OCI-LY7 (cell line): ENCODE results near the gene VPS37D. TPM values are rescaled to one million over a fixed set of nuclear protein-coding genes. Genes with fewer than 3 reads are reported as not detected.

Experiments used
- BruUV-seq: library from RNA; stranded (reverse); fragments of 400-500 nt; replicated peaks from 2 replicates; lab custom pipeline; 2021; lab: Mats Ljungman, UMichigan
- CTCF ChIA-PET: fragments of 300-600 bp; sonication (Branson Sonifier 250); formaldehyde crosslinking; loops from one replicate; lab custom pipeline; 2022; ENCODE audit warnings: antibody characterized with exemption; ENCODE audit not compliant: unreplicated experiment; lab: Charles Lee
- POLR2A ChIA-PET: fragments of 300-600 bp; sonication (Branson Sonifier 250); formaldehyde crosslinking; loops from one replicate; lab custom pipeline; 2022; ENCODE audit warnings: antibody characterized with exemption; lab: Charles Lee
- DNase-seq: peaks from one replicate; pipeline ENCODE4 v3.0.0-alpha.2; 2015; ENCODE audit warnings: low spot score
- H2AFZ ChIP-seq: fragments of 200-600 bp; sonication (generic), shearing (Covaris generic); 2 replicates; pipeline ENCODE4 v1.6.1; 2014; ENCODE audit warnings: mild to moderate bottlenecking, antibody characterized with exemption, low read length, moderate library complexity
- H3K27ac ChIP-seq: fragments of 200-600 bp; sonication (generic); 2 replicates; pipeline ENCODE4 v1.5.1; 2014; ENCODE audit warnings: mixed run types, low read depth, mild to moderate bottlenecking, moderate library complexity, low read length, inconsistent platforms; ENCODE audit not compliant: poor library complexity, severe bottlenecking
- H3K36me3 ChIP-seq: fragments of 200-600 bp; sonication (generic); 2 replicates; pipeline ENCODE4 v1.6.1; 2014; ENCODE audit warnings: mild to moderate bottlenecking, antibody characterized with exemption, low read length, moderate library complexity, mixed read lengths; ENCODE audit not compliant: insufficient read depth
- H3K4me1 ChIP-seq: fragments of 200-600 bp; sonication (generic); 2 replicates; pipeline ENCODE4 v1.5.1; 2014; ENCODE audit warnings: mild to moderate bottlenecking, low read length; ENCODE audit not compliant: insufficient read depth, poor library complexity, severe bottlenecking
- H3K4me2 ChIP-seq: fragments of 200-600 bp; sonication (generic); 2 replicates; pipeline ENCODE4 v1.6.1; 2014; ENCODE audit warnings: mild to moderate bottlenecking, low read length
- H3K4me3 ChIP-seq: fragments of 200-600 bp; sonication (generic); 2 replicates; pipeline ENCODE4 v1.5.1; 2014; ENCODE audit warnings: mild to moderate bottlenecking, low read depth, low read length; ENCODE audit not compliant: poor library complexity, severe bottlenecking
- H3K79me2 ChIP-seq: fragments of 200-600 bp; sonication (generic); 2 replicates; pipeline ENCODE4 v1.6.1; 2016; ENCODE audit warnings: low read depth, mild to moderate bottlenecking, low read length, moderate library complexity, mixed read lengths; ENCODE audit not compliant: insufficient read depth
- H3K9me2 ChIP-seq: fragments of 200-600 bp; sonication (generic); 2 replicates; pipeline ENCODE4 v1.6.1; 2016; ENCODE audit warnings: mild to moderate bottlenecking, low read length, mixed read lengths; ENCODE audit not compliant: insufficient read depth
- H3K9me3 ChIP-seq: fragments of 200-600 bp; sonication (generic); 2 replicates; pipeline ENCODE4 v1.6.1; 2014; ENCODE audit warnings: mild to moderate bottlenecking, mixed run types, low read length, mixed read lengths
- H4K20me1 ChIP-seq: fragments of 200-600 bp; sonication (generic); 2 replicates; pipeline ENCODE4 v1.6.1; 2014; ENCODE audit warnings: mild to moderate bottlenecking, antibody characterized with exemption, low read length, moderate library complexity, mixed read lengths; ENCODE audit not compliant: insufficient read depth
- CTCF ChIP-seq: fragments of 200-600 bp; sonication (generic); conservative IDR thresholded peaks from 2 replicates; pipeline ENCODE4 v1.5.1; 2014; ENCODE audit warnings: mild to moderate bottlenecking, antibody characterized with exemption, low read length, moderate library complexity, mixed read lengths
- EZH2phosphoT487 ChIP-seq: fragments of 200-600 bp; sonication (generic); IDR thresholded peaks from 2 replicates; pipeline ENCODE4 v1.6.1; 2018; ENCODE audit warnings: low read depth, borderline replicate concordance, mild to moderate bottlenecking, mixed run types, antibody characterized with exemption, low read length, moderate library complexity, mixed read lengths
- intact Hi-C: fragments of 100-400 bp; cut with micrococcal nuclease; formaldehyde crosslinking; loops from one replicate; pipeline ENCODE4 v1.10.0; 2022; ENCODE audit not compliant: unreplicated experiment
- total RNA-seq, 2 experiments: library from RNA; depleted of rRNA in 1 of 2; stranded (reverse); fragments of >200 nt in 1 of 2; shearing (Covaris generic) in 1 of 2; gene quantifications; 2 replicates each; pipeline ENCODE4 v1.2.3, GENCODE V29; 2014 to 2022

Gene VPS37D
- total RNA-seq, 2 experiments from 2014 or later: 5.3 TPM

GRCh38 chr7:73683788-73684693, 16.4 kb downstream of the VPS37D start:
- Histone ChIP-seq H4K20me1 (0 out of 2 replicates have a peak, but pooled peaks cover 8% of the 10 kb centered on the region), H3K27ac (peak overlapping the region; percentile 39), H3K9me2 (no peaks in the 10 kb centered on the region), H3K36me3 (peaks cover 44% of the 10 kb centered on the region), H3K4me1 (peaks cover 32% of the 10 kb centered on the region), H3K9me3 (no peaks in the 10 kb centered on the region), H3K4me2 (peak overlapping the region; percentile 90), H3K79me2 (peaks cover 65% of the 10 kb centered on the region), H2AFZ (peak overlapping the region; percentile 82), H3K4me3 (peak overlapping the region; percentile 85)
- CTCF ChIA-PET: no interaction called here
- TSS peak; percentile 81 for BruUV-seq
- TF ChIP-seq CTCF: no peak
- no peak for TF ChIP-seq EZH2phosphoT487
- intact Hi-C loops: loop anchor here (1.0 to 2.0 kb wide), 3 partner anchors 16 to 157 kb away; no protein-coding TSS in a partner anchor
- POLR2A ChIA-PET: interaction anchor here (0.7 to 1.4 kb wide), 3 partner anchors 14 to 29 kb away, joined by 3 read pairs; no protein-coding TSS in a partner anchor
- no peak for DNase-seq

GRCh38 chr7:73685311-73685710, 17.7 kb downstream of the VPS37D start:
- POLR2A ChIA-PET: interaction anchor here (0.6 to 1.4 kb wide), 2 partner anchors 8 to 13 kb away, joined by 3 read pairs; no protein-coding TSS in a partner anchor
- Histone ChIP-seq H3K4me1 (peaks cover 32% of the 10 kb centered on the region), H3K36me3 (peaks cover 49% of the 10 kb centered on the region), H4K20me1 (0 out of 2 replicates have a peak, but pooled peaks cover 8% of the 10 kb centered on the region), H3K4me3 (no peak overlapping the region), H3K4me2 (no peak overlapping the region), H3K9me2 (no peaks in the 10 kb centered on the region), H3K27ac (no peak overlapping the region), H2AFZ (no peak overlapping the region), H3K79me2 (peaks cover 61% of the 10 kb centered on the region), H3K9me3 (no peaks in the 10 kb centered on the region)
- intact Hi-C loops: no loop called here
- CTCF ChIA-PET: no interaction called here
- TF ChIP-seq CTCF: no peak
- TF ChIP-seq EZH2phosphoT487: no peak
- DNase-seq: no peak
- TSS peak; percentile 39 for BruUV-seq

- ChIA-PET CTCF (no interaction called here), POLR2A (no interaction called here)
- Histone ChIP-seq H2AFZ (no peak overlapping the region), H3K79me2 (peaks cover 34% of the 10 kb centered on the region), H3K4me3 (no peak overlapping the region), H3K36me3 (peaks cover 78% of the 10 kb centered on the region), H3K27ac (no peak overlapping the region), H3K9me3 (no peaks in the 10 kb centered on the region), H3K4me1 (peaks cover 10% of the 10 kb centered on the region), H4K20me1 (no peaks in the 10 kb centered on the region), H3K4me2 (no peak overlapping the region), H3K9me2 (no peaks in the 10 kb centered on the region)
- no TSS peak for BruUV-seq
- TF ChIP-seq CTCF (no peak), EZH2phosphoT487 (no peak)
- intact Hi-C loops: no loop called here
- no peak for DNase-seq
Observed at GRCh38 chr7:73688288-73688687, 20.7 kb downstream of the VPS37D start.
